Motor neuron (in vitro differentiated cells): Measurements from ENCODE around the gene GADD45G. TPM values are rescaled to one million over a fixed set of nuclear protein-coding genes. Genes with fewer than 3 reads are reported as not detected.

Experiments used
- ATAC-seq, 8 experiments: fragments of 200-7000 bp; cut with Tn5 transposase; replicated peaks in 6 of 8; 2 replicates each; pipeline ENCODE4 v1.8.0; 2021; ENCODE audit warnings: mild to moderate bottlenecking in 8 of 8, moderate library complexity in 8 of 8
- H3K27ac ChIP-seq, 2 donors: fragments of 250-450 bp; sonication (Bioruptor Pico); 2 replicates each; pipeline ENCODE4 v1.9.0; 2021; ENCODE audit warnings: antibody characterized with exemption in 2 of 2, mild to moderate bottlenecking in 2 of 2, moderate library complexity in 1 of 2
- H3K4me1 ChIP-seq, 2 donors: fragments of 250-450 bp; sonication (Bioruptor Pico); replicated peaks in 1 of 2; 2 replicates each; pipeline ENCODE4 v1.6.1; 2021; ENCODE audit warnings: antibody characterized with exemption in 2 of 2, mild to moderate bottlenecking in 2 of 2, moderate library complexity in 1 of 2
- H3K4me3 ChIP-seq, 5 donors: fragments of 250-450 bp; sonication (Bioruptor Pico); 2 replicates each; pipeline ENCODE4 v1.9.0; 2021; ENCODE audit warnings: antibody characterized with exemption in 5 of 5, mild to moderate bottlenecking in 5 of 5, moderate library complexity in 4 of 5
- WGBS, 10 experiments: fragments of 450-650 bp; shearing (Covaris generic); methylation state at CpG; one replicate each; pipeline ENCODE4 v1.0.0; 2022; 5-methylcytosine and 5-hydroxymethylcytosine counted together
- in situ Hi-C, 9 experiments: fragments of 400-800 bp; cut with MboI; loops; one replicate each; pipeline ENCODE4 v1.15.0; 2021; ENCODE audit warnings: low sequenced_read_pairs in 9 of 9, low pct_unique_long_range_greater_than_20kb in 2 of 9; ENCODE audit not compliant: unreplicated experiment in 9 of 9
- total RNA-seq, 8 experiments: library from RNA; unstranded; fragments of 300-600 nt; gene quantifications; 2 replicates each; pipeline versions ENCODE4 v1.2.3 to v1.2.4, GENCODE V29; 2022

GADD45G gene
- total RNA-seq, 8 experiments from 2014 or later: 0.67 to 68.1 (median 24.3) TPM

DNA sequence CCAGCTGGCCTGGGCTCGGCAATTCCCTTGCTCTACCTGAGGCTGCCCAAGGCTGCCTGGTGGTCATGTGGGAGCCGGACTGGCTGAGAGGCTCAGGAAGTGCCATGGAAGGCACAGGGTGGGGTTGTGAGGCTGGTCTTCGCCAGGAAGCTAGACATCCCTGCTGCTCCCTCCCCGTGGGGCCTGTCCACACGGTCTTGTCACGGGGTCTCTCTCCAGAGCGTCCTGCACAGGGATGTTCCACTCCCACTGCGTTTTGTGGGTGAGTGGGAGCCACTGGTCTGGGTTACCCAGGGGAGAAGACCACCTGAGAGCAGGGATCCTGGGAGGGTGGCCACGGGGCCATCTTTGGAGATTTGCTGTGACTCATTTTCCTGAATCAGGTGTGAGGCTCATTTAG lies 11.6 kb downstream of the GADD45G start:
- ATAC-seq: no peak
- 26 to 100% (median 88%) methylated on average over 1 to 5 of the region's 9 CpGs; no CpG with 5 or more reads in 5 of the 10 experiments for WGBS, 10 experiments
- in situ Hi-C loops: loop anchor here in 1 of 9 experiments (25.0 kb wide), 2 partner anchors 121 to 1271 kb away; no protein-coding TSS in a partner anchor

DNA sequence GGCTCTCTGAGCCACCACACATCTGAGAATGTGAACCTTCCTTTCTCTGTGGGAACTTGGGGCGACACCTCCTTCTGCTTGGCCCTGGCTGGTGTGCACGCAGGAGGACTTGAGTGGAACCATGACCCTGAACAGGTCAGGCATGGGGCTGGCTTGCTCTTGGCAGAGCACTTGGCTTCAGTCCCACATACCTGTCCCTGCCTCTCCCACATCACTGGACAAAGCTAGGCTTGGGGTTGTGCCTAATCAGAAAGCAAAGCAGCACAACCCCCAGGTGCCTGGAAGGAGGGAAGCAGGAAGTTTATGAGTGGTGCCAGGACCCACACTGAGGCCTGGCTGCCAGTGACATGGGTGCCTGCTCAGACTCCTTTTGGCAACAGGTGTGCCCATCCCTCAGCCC lies 13.2 kb downstream of the GADD45G start:
- ATAC-seq: no peak
- Histone ChIP-seq H3K4me3 (no peak overlapping the region), H3K4me1 (peaks cover 0 to 10% of the 10 kb centered on the region in 2 donors), H3K27ac (no peak overlapping the region)
- in situ Hi-C loops: loop anchor here in 1 of 9 experiments (25.0 kb wide), 2 partner anchors 119 to 1269 kb away; no protein-coding TSS in a partner anchor
- 100% methylated on average over 1 of the region's 2 CpGs; no CpG with 5 or more reads in 9 of the 10 experiments for WGBS, 10 experiments

More for the DNA sequence above, 11.6 kb downstream of the GADD45G start:
- Histone ChIP-seq H3K4me3 (no peak overlapping the region), H3K27ac (no peak overlapping the region), H3K4me1 (peaks cover 0 to 9% of the 10 kb centered on the region in 2 donors)

DNA sequence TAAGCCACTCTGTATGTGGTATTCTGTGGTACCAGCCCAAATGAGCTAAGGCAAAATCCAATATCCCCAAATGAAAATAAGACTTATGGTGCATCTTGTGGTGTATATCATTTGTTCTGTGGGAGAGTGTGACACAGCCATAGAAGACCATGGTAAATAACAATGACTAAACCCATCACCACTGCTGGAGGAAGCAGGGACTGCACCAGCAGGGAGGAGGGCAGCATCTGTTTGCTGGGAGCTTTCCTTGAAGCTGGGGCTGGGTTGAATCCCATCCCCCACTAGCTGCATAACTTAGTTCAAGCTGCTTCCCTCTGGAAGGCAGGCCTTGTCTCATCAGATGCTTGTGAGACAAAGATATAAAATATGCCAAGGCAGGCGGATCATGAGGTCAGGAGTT lies 14.2 kb downstream of the GADD45G start:
- H3K4me3 ChIP-seq: no peak overlapping the region
- peaks cover 0 to 10% of the 10 kb centered on the region in 2 donors for H3K4me1 ChIP-seq
- WGBS, 10 experiments: 50 to 80% (median 60%) methylated on average over 1 of the region's 1 CpG; no CpG with 5 or more reads in 7 of the 10 experiments
- H3K27ac ChIP-seq: no peak overlapping the region
- peak in 7 of 8 experiments; percentile 16 to 73 (median 44) for ATAC-seq
- in situ Hi-C loops: loop anchor here in 1 of 9 experiments (25.0 kb wide), 2 partner anchors 118 to 1268 kb away; no protein-coding TSS in a partner anchor

DNA sequence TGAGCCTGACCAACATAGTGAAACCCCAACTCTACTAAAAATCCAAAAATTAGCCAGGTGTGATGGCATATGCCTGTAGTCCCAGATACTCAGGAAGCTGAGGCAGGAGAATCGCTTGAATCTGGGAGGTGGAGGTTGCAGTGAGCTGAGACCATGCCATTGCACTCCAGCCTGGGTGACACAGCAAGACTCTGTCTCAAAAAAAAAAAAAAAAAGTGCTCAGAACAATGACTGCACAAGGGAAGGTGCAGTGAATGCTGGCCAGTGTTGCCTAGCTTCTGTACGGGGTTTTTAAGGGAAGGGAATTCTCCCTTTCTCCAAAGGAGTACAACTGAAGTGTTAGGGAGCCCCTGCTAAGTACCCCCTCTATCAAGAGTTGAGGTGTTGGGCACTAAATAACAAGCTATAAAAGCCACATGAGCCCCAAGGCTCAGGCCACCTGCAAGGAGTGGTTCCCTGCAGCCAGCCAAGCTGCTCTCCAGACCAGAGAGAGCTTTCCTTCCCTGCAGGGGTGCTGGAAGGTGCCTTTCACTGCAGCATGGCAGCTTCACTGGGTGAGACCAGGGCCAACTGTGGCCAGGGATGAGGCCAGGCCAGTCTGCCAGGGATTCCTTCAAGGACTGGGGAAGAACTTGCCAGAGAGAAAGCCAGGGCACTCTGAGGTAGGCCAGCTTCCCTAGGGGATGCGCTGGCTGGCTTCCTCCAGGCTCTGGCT lies 14.8 kb downstream of the GADD45G start:
- no peak overlapping the region for H3K27ac ChIP-seq
- WGBS, 10 experiments: 14 to 100% (median 86%) methylated on average over 1 to 3 of the region's 3 CpGs; no CpG with 5 or more reads in 3 of the 10 experiments
- ATAC-seq: peak in 5 of 8 experiments; percentile 58 to 86 (median 72)
- no peak overlapping the region for H3K4me3 ChIP-seq
- in situ Hi-C loops: loop anchor here in 1 of 9 experiments (25.0 kb wide), 2 partner anchors 118 to 1268 kb away; no protein-coding TSS in a partner anchor
- peaks cover 0 to 10% of the 10 kb centered on the region in 2 donors for H3K4me1 ChIP-seq

DNA sequence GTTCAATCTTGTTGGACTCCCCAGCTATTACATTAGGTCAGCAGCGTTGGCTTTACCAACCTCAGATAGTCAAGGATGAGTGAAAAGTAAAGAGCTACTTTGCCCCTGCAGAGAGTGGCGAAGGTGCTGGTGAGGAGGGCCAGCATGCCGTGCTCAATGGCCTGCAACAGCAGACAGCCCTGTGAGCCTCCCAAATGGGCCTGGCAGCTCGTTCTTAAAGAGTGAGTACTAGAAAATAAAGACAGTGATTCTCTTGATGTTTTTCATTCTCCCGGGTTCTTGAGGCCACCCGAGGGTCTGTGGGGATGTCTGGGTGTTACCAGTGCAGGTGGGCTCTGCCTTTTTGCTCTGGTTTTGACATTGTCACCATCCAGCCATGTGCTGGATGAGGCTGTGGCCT lies 16.2 kb downstream of the GADD45G start:
- in situ Hi-C loops: loop anchor here in 1 of 9 experiments (25.0 kb wide), 2 partner anchors 116 to 1266 kb away; no protein-coding TSS in a partner anchor
- Histone ChIP-seq H3K4me3 (no peak overlapping the region), H3K27ac (no peak overlapping the region), H3K4me1 (peaks cover 0 to 10% of the 10 kb centered on the region in 2 donors)
- WGBS, 10 experiments: 33 to 100% (median 59%) methylated on average over 1 to 5 of the region's 6 CpGs; no CpG with 5 or more reads in 2 of the 10 experiments
- ATAC-seq: no peak

DNA sequence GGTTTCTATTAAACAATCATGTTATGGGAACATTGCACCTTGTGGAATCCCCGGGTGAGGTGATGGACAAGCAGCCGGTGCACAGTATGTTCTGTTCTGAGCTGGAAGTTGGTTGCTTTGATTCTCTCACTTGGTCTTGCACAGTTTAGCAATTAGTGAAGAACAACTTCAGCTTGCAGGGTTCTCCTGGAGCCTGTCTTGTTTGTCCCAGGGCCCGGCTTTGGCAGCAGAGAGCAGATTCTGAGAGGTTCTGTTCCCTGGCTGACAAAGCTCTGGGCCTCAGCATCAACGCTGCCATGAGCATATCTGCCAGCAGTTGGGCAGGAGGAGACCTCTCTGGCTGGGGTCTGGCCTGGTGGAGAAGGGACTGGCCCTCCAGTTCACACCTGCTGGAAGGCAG lies 16.9 kb downstream of the GADD45G start:
- no peak overlapping the region for H3K27ac ChIP-seq
- 17 to 100% (median 97%) methylated on average over 1 to 4 of the region's 4 CpGs; no CpG with 5 or more reads in 1 of the 10 experiments for WGBS, 10 experiments
- in situ Hi-C loops: loop anchor here in 1 of 9 experiments (25.0 kb wide), 2 partner anchors 116 to 1266 kb away; no protein-coding TSS in a partner anchor

DNA sequence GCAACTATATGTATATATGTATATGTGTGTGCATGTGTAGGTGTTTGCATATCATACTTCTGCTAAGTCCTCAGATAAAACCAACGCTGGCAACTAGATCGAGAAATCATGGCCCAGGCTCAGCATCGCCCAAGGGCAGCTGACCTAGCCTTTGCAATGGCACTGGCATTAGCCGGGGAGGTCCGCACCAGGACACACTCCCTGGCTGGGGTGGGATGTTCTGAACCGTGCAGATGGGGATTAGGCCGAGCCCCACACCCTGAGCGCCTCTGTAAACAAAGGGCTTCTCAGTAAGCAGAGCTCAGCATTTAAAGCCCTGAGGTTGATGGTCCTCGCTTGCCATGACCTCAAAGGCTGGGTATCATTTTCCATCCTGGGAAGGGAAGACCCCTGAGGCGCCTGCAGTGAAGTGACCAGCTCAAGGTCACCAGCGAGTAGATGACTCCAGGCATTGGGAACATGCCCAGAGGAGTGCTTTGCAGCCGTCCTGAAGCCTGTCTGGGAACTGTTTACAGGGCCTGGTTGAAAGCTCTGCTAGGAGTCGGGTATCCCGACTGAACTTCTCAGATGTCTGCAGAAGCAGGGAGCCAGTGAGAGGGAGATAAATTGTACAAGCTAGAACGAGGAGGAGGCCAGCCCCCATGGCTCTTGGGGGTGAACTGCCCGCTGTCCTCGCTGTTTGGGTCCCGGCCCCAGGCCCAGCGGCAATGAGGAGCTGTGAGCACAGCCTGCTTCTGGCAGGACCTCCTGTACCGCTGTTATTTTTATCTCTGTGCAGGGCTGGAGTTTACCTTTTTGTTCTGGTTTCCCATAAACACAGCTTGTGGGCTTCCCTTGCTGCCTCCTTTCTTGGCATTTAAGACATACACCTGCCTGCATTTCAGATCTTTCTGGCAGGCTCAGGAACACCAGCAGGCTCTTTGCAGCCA lies 18.4 kb downstream of the GADD45G start:
- 40 to 94% (median 73%) methylated on average over 1 to 7 of the region's 20 CpGs; no CpG with 5 or more reads in 1 of the 10 experiments for WGBS, 10 experiments
- Histone ChIP-seq H3K27ac (no peak overlapping the region), H3K4me3 (no peak overlapping the region), H3K4me1 (peaks cover 0 to 10% of the 10 kb centered on the region in 2 donors)
- in situ Hi-C loops: loop anchor here in 1 of 9 experiments (25.0 kb wide), 2 partner anchors 114 to 1264 kb away; no protein-coding TSS in a partner anchor
- ATAC-seq: peak in 1 of 8 experiments; percentile 33

More for the DNA sequence above, 16.9 kb downstream of the GADD45G start:
- ATAC-seq: no peak
- Histone ChIP-seq H3K4me3 (no peak overlapping the region), H3K4me1 (peaks cover 0 to 10% of the 10 kb centered on the region in 2 donors)

DNA sequence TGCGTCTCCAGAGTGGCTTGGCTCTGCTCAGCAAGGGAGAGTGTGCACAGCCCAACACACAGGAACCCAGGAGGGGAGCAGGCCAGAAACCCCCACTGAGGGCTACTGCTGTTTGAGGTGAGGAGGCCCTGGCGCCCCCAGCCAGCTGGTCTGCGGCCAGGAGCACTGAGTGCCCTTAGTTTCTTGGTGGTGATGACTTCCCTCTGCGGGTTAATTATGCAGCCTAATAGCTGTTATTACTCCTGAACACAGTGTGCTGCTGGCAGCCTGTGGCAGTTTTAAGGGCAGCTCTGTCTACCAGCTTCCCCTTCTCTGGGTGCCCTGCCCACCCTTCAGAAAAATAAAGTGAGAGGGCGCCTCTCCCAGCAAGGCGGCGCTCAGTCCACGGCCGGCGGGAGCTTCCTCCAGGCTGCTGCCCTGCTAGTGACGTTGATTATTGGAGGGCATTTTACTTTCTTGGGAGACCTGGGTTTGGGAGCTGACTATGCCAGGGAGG lies 19.2 kb downstream of the GADD45G start:
- peak in 3 of 8 experiments; percentile 6 to 61 (median 27) for ATAC-seq
- Histone ChIP-seq H3K4me3 (no peak overlapping the region), H3K27ac (no peak overlapping the region), H3K4me1 (peaks cover 0 to 10% of the 10 kb centered on the region in 2 donors)
- in situ Hi-C loops: loop anchor here in 1 of 9 experiments (25.0 kb wide), 2 partner anchors 113 to 1263 kb away; no protein-coding TSS in a partner anchor
- 76 to 81% methylated on average over 4 to 5 of the region's 11 CpGs; no CpG with 5 or more reads in 8 of the 10 experiments for WGBS, 10 experiments

DNA sequence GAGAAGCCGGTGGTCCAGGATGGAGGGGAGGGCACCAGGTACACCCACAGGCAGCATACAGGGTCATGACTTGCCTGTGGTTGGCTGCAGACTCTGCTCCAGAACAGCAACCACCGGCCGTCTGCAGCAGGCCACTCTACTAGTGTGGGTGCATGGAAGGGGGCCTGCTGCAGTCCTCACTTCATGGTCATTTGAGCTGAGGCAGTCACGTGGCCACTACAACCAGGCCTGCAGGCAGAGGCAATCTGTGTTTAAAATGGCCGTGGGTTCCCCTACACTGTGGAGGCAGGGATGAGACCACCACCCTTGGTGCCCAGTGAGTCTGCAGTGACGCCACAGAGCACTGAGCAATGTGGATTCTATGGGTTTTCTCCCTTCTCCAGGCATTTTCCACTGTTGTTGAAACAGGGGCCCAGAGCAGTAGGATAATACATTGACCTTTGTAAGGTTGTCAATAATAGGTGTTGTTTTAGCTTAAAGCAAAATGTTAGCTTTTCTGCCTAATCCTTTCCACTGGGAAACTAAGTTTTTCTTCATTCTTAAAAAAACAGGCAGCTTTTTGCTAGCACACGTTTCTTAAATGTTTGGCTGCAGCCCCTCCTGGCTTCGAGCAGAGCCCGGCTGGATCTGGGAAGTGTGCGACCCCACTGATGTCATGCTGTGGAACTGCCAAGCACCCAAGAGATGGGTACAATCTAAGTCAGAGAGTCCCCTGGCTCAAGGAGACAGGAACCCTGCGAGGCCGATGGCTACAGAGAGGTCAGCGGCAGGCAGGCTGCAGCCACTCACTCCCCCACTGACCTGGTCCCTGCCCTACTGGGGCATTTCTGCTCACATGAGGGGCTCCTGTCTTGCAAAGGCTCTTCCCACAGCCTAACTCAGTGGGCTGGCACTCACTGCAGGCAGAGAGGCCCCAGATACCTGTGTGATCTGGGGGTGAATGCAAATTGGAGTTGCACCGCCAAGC lies 21.2 kb downstream of the GADD45G start:
- H3K4me1 ChIP-seq: peaks cover 0 to 10% of the 10 kb centered on the region in 2 donors
- in situ Hi-C loops: no loop called here
- no peak overlapping the region for H3K27ac ChIP-seq
- ATAC-seq: peak in 3 of 8 experiments; percentile 20 to 48 (median 22)
- WGBS, 10 experiments: 0 to 100% (median 79%) methylated on average over 1 to 9 of the region's 14 CpGs; no CpG with 5 or more reads in 3 of the 10 experiments
- H3K4me3 ChIP-seq: no peak overlapping the region

DNA sequence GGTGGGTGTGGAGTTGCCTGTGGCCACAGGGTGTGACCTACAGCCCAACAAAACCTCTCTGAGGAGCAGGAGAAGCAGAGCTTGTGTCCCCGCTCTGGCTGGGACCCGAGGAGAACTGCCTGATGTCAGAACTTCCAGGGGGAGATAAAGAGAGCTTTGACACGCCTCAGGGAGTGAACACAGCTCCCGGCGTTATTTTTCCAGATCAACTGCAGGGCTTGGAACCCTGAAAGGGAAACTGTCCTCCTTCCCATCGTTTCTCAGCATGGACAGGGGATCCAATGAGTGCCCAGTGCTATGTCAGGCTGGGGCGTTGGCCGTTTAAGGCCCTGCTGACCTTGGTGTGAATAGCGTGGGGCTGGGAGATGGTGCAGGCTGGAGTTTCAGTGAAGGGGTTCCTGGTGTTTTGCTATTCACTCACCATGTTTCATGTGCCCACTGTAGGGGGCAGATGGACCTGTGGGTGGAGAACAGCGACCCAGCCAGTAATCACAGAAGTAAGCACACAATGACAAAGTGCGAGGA lies 22.0 kb downstream of the GADD45G start:
- H3K4me3 ChIP-seq: no peak overlapping the region
- in situ Hi-C loops: no loop called here
- H3K27ac ChIP-seq: no peak overlapping the region
- 57 to 100% (median 89%) methylated on average over 1 to 7 of the region's 11 CpGs; no CpG with 5 or more reads in 1 of the 10 experiments for WGBS, 10 experiments
- H3K4me1 ChIP-seq: peaks cover 0 to 10% of the 10 kb centered on the region in 2 donors
- ATAC-seq: peak in 2 of 8 experiments; percentile 54 to 60

DNA sequence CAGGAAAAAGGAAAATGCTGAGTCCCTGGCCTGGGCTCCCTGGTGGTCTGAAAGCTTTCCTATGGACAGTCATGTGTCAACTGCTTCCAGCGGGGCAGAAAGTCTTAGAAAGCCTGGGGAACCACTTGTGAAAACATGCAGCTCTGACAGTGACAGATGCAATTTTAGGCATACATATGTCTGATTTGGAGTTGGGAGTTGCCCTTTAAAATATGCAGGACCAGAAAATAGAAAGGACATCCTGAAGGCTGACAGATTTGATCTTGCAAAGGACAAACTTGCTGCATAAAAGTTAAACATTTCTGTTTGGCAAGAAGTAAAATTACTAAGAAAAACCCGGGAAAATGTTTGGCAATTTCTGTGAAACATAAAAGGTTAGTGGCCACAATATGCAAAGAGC lies 23.8 kb downstream of the GADD45G start:
- ATAC-seq: peak in 2 of 8 experiments; percentile 30 to 43
- Histone ChIP-seq H3K4me1 (peaks cover 0 to 6% of the 10 kb centered on the region in 2 donors), H3K4me3 (no peak overlapping the region), H3K27ac (no peak overlapping the region)
- in situ Hi-C loops: no loop called here
- 0 to 100% (median 64%) methylated on average over 1 to 2 of the region's 2 CpGs; no CpG with 5 or more reads in 1 of the 10 experiments for WGBS, 10 experiments
